Ovary (tissue), 9 donors: Measurements from ENCODE around the gene AQP9. TPM values are rescaled to one million over a fixed set of nuclear protein-coding genes. Genes with fewer than 3 reads are reported as not detected.
"Not testable (repeated sequence)": the region's sequence is repeated elsewhere in the genome, so short reads cannot be mapped to it uniquely, and the experiment has no call there.

Source experiments
- DNase-seq, 5 donors: peaks; one replicate each; pipeline ENCODE4 v3.0.0-alpha.2; 2019 to 2020
- H3K27ac ChIP-seq, 2 donors: fragments of 200-600 bp; one replicate each; pipeline versions ENCODE4 v1.5.1 to v1.8.0; 2019 to 2022
- H3K27me3 ChIP-seq: fragments of 200-600 bp; one replicate; pipeline ENCODE4 v1.8.0; 2022
- H3K36me3 ChIP-seq: fragments of 200-600 bp; sonication (generic); one replicate; pipeline ENCODE4 v1.5.1; 2019
- H3K4me1 ChIP-seq: one replicate; pipeline ENCODE4 v1.8.1; 2013; ENCODE audit warnings: mild to moderate bottlenecking, moderate library complexity; ENCODE audit not compliant: insufficient read depth
- H3K4me3 ChIP-seq: fragments of 200-600 bp; sonication (generic); one replicate; pipeline ENCODE4 v1.5.1; 2017
- H3K9me3 ChIP-seq, 2 donors: fragments of 200-600 bp in 1 of 2; sonication (generic) in 1 of 2; one replicate each; pipeline versions ENCODE4 v1.5.1 to v1.8.1; 2013 to 2019; ENCODE audit warnings: mild to moderate bottlenecking in 1 of 2, moderate library complexity in 1 of 2
- CTCF ChIP-seq, 3 donors: fragments of 450-650 bp in 2 of 3; fragments of 200-600 bp in 1 of 3; IDR thresholded peaks; one replicate each; pipeline versions ENCODE4 v1.5.1 to v1.8.0; 2016 to 2022; ENCODE audit warnings: antibody characterized with exemption in 3 of 3, mild to moderate bottlenecking in 1 of 3
- EP300 ChIP-seq: sonication (generic); formaldehyde crosslinking; IDR thresholded peaks from one replicate; pipeline ENCODE4 v1.6.1; 2017; ENCODE audit warnings: antibody characterized with exemption
- POLR2A ChIP-seq: fragments of 450-650 bp; IDR thresholded peaks from one replicate; pipeline ENCODE4 v1.6.1; 2017; ENCODE audit warnings: antibody characterized with exemption, mild to moderate bottlenecking, moderate library complexity
- WGBS, 3 donors: extraction: QIAGEN DNeasy Blood & Tissue Kit in 1 of 3; methylation state at CpG; one replicate each; pipeline versions ENCODE4 v1.1.5 to v1.1.7; 2013 to 2017; 5-methylcytosine and 5-hydroxymethylcytosine counted together
- intact Hi-C, 4 donors: fragments of 100-400 bp; cut with DNase I; formaldehyde crosslinking; loops; one replicate each; pipeline versions ENCODE4 v1.11.0 to v1.15.1; 2022 to 2023
- polyA plus RNA-seq, 2 donors: library from polyadenylated mRNA; stranded (reverse); fragments of 200-250 nt in 1 of 2; fragments of 350-450 nt in 1 of 2; fragmentation: Illumina TruSeq in 1 of 2; extraction: RNeasy Lipid Tissue Mini Kit (QIAGEN cat#74804) in 1 of 2; gene quantifications; one replicate each; pipeline ENCODE4 v1.2.3, GENCODE V29; 2013 to 2014
- total RNA-seq, 7 donors: library from RNA; depleted of rRNA in 2 of 7; stranded (reverse); fragments of >200 nt in 2 of 7; fragmentation: NEBNext Ultra II Directional in 3 of 7; extraction: Animal tissue kit (Norgen Biotek cat#: 25700) in 3 of 7; gene quantifications; one replicate each; pipeline versions ENCODE4 v1.1.0 to v1.2.4, GENCODE V29; 2016 to 2023
- donor health status: DM: no; HTN: no; CAD: no; lungs with moderate emphysema.
- donor health status: DM: no; HTN: no; CAD: no.
- donor health status: Bipolar disorder and iron deficiency.
- donor health status: DM: yes; HTN: yes; CAD: no.
- donor health status: DM: no; HTN: no; CAD: no.
- donor health status: DM: yes; HTN: yes; CAD: no.

Gene AQP9
- total and polyA plus RNA-seq, 9 donors: 0.23 to 29.9 (median 1.4) TPM

DNA sequence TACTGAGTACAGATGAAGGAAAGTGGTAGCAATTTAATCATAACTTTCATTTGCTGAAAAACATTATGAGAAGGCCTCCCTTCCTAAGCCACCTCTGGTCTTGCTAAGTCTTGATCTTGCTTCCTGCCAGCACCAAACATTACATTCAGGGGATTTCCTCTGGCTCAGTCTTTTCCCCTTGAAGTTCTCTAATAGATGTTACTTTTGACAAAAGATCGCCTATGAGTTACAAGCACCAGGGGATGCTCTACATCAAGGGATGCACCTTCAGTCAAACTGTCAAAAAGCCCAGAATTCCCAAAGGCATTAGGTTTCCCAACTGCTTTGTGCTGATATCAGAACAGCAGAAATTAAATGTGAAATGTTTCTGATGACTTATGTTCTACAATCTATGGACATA, 47.3 kb downstream of the AQP9 start:
- Histone ChIP-seq H3K27ac (no peak overlapping the region), H3K27me3 (no peaks in the 10 kb centered on the region), H3K4me1 (no peaks in the 10 kb centered on the region), H3K4me3 (no peak overlapping the region), H3K9me3 (no peaks in the 10 kb centered on the region), H3K36me3 (no peaks in the 10 kb centered on the region)
- intact Hi-C loops: loop anchor here in 2 of 4 donors (2.0 to 10.0 kb wide), 3 partner anchors 35 to 431 kb away; no protein-coding TSS in a partner anchor
- no peak for DNase-seq
- no peak for TF ChIP-seq POLR2A
- WGBS, 3 donors: 68 to 78% (median 76%) methylated on average over 1 of the region's 1 CpG

GRCh38 chr15:58189148-58189811, 51.1 kb downstream of the AQP9 start:
- no peaks in the 10 kb centered on the region for H3K36me3 ChIP-seq
- intact Hi-C loops: loop anchor here in 2 of 4 donors (10.0 kb wide), 2 partner anchors 74 to 434 kb away; no protein-coding TSS in a partner anchor
- TF ChIP-seq POLR2A: no peak
- DNase-seq: no peak
- H3K27ac ChIP-seq: no peak overlapping the region
- no peaks in the 10 kb centered on the region for H3K27me3 ChIP-seq
- WGBS, 3 donors: 85 to 87% (median 86%) methylated on average over 8 of the region's 8 CpGs
- H3K4me1 ChIP-seq: no peaks in the 10 kb centered on the region
- H3K9me3 ChIP-seq: no peaks in the 10 kb centered on the region
- no peak overlapping the region for H3K4me3 ChIP-seq

DNA sequence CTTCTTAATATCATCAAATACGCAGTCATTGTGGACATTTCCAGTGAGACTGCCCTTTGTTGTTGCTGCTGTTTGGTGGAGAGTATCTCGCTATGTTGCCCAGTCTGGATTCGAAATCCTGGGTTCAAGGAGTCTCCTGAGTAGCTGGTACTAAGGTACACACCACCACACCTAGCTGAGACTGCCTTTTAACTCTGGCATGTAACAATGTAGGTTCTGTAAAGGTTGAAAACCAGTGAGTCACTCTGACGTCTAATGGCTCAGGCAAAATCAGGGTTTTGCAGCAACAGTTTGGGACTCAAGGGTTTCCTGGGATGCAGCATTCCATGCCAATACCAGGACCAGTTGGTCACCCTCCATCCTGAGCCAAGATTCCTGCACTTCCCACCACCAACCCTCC, 52.2 kb downstream of the AQP9 start:
- intact Hi-C loops: no loop called here
- WGBS, 3 donors: 83 to 89% (median 84%) methylated on average over 4 of the region's 4 CpGs
- Histone ChIP-seq H3K36me3 (no peaks in the 10 kb centered on the region), H3K27ac (no peak overlapping the region), H3K27me3 (no peaks in the 10 kb centered on the region), H3K9me3 (no peaks in the 10 kb centered on the region), H3K4me3 (no peak overlapping the region), H3K4me1 (no peaks in the 10 kb centered on the region)
- TF ChIP-seq EP300 (no peak), POLR2A (no peak), CTCF (IDR thresholded peaks at IDR 0.05) (no peak)
- DNase-seq: no peak

GRCh38 chr15:58193636-58194035, 55.5 kb downstream of the AQP9 start:
- H3K9me3 ChIP-seq, intact Hi-C loops: not testable (repeated sequence)

DNA sequence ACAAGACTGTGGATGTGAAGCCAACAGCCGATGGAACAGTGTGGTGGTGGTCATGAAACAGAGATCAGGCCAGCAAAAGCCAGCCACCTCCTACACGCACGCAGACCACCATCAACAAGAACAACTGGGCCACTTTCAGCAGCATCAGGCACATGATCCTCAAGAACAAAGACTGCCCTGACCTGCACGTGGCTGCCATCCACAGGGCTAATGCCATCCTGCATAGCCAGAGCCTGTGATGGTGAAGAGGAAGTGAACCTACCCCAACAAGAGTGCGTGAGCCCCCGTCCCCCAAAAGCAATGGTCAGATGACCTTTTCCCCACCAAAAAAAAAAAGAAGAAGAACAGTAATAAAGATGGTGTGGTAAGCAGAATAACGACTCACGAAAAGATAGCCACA, 62.6 kb downstream of the AQP9 start:
- no peaks in the 10 kb centered on the region for H3K36me3 ChIP-seq
- no peak overlapping the region for H3K27ac ChIP-seq
- DNase-seq: no peak
- H3K27me3 ChIP-seq: no peaks in the 10 kb centered on the region
- no peaks in the 10 kb centered on the region for H3K4me1 ChIP-seq
- H3K4me3 ChIP-seq: no peak overlapping the region
- intact Hi-C loops: no loop called here
- H3K9me3 ChIP-seq: peaks cover 0 to 3% of the 10 kb centered on the region in 2 donors
- TF ChIP-seq POLR2A: no peak
- TF ChIP-seq EP300: no peak
- TF ChIP-seq CTCF (IDR thresholded peaks at IDR 0.05): no peak
- 84 to 90% (median 88%) methylated on average over 8 of the region's 8 CpGs for WGBS, 3 donors

More at GRCh38 chr15:58193636-58194035, 55.5 kb downstream of the AQP9 start:
- WGBS, 3 donors: 80 to 88% (median 87%) methylated on average over 9 of the region's 9 CpGs
- H3K36me3 ChIP-seq, H3K27me3 ChIP-seq, H3K4me3 ChIP-seq, H3K27ac ChIP-seq, DNase-seq, H3K4me1 ChIP-seq: not testable (repeated sequence)

DNA sequence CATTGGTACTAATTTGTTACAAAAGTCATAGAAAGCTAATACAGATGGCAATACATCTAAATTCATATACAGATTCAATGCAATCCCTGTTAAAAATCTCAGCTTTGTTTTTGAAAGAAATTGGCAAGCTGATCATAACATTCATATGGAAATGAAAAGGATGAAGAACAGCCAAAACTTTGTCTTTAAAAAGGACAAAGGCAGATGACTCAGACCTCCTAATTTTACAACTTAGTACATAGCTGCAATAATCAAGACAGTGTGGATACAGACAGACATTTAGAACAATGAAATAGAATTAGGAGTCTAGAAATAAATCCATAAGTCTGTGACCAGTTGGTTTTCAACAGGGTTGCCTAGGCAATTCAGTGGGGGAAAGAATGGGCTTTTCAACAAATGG, 63.3 kb downstream of the AQP9 start:
- DNase-seq: no peak
- no peak for TF ChIP-seq POLR2A
- no peak for TF ChIP-seq CTCF (IDR thresholded peaks at IDR 0.05)
- TF ChIP-seq EP300: no peak
- no peak overlapping the region for H3K4me3 ChIP-seq
- peaks cover 0 to 3% of the 10 kb centered on the region in 2 donors for H3K9me3 ChIP-seq
- H3K4me1 ChIP-seq: no peaks in the 10 kb centered on the region
- no peaks in the 10 kb centered on the region for H3K27me3 ChIP-seq
- intact Hi-C loops: no loop called here
- no peaks in the 10 kb centered on the region for H3K36me3 ChIP-seq
- H3K27ac ChIP-seq: no peak overlapping the region
